Coronary artery (tissue), 2 donors: ENCODE measurements around the gene SHOX.
"Not testable (repeated sequence)": the region's sequence is repeated elsewhere in the genome, so short reads cannot be mapped to it uniquely, and the experiment has no call there.

Experiments
- DNase-seq: peaks from one replicate; pipeline ENCODE4 v3.0.0-alpha.2; 2017; ENCODE audit warnings: low spot score
- H3K27ac ChIP-seq, 2 donors: fragments of 200-600 bp; sonication (generic); one replicate each; pipeline ENCODE4 v1.5.1; 2016 to 2019
- H3K4me3 ChIP-seq: fragments of 200-600 bp; sonication (generic); 2 replicates; pipeline ENCODE4 v1.5.1; 2016; ENCODE audit warnings: mild to moderate bottlenecking, moderate library complexity
- TF ChIP-seq, protein P1 (sequence below): fragments of 200-600 bp; sonication (generic); IDR thresholded peaks from one replicate; pipeline ENCODE4 v1.5.1; 2019; ENCODE audit warnings: antibody characterized with exemption

SHOX gene

DNA sequence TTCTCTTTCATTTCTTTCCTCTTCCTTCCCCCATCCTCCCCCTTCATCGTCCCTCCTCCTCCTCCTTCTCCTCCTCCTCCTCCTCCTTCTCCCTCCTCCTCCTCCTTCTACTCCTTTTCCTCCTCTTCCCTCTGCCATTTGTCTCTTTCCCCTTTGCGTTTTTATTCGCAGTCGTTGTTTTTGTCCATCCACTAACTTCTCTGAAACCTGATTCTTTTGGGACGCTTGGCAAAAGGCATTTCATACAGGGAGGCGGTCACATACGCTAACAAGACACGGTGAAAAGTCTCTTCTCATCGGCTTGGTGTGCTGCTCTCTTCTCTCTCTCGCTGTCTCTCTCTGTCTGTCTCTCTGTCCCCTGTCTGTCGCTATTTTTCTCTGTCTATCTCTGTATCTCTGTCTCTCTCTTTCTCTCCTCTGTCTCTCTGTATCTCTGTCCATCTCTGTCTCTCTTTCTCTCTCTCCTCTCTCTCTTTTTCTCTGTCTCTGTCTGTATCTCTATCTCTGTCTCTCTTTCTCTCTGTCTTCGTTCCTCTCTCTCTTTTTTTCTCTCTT is 5.4 kb upstream of the SHOX start:
- Histone ChIP-seq H3K27ac (no peak overlapping the region), H3K4me3 (no peak overlapping the region)
- no peak for DNase-seq
- TF ChIP-seq, protein P1, sequence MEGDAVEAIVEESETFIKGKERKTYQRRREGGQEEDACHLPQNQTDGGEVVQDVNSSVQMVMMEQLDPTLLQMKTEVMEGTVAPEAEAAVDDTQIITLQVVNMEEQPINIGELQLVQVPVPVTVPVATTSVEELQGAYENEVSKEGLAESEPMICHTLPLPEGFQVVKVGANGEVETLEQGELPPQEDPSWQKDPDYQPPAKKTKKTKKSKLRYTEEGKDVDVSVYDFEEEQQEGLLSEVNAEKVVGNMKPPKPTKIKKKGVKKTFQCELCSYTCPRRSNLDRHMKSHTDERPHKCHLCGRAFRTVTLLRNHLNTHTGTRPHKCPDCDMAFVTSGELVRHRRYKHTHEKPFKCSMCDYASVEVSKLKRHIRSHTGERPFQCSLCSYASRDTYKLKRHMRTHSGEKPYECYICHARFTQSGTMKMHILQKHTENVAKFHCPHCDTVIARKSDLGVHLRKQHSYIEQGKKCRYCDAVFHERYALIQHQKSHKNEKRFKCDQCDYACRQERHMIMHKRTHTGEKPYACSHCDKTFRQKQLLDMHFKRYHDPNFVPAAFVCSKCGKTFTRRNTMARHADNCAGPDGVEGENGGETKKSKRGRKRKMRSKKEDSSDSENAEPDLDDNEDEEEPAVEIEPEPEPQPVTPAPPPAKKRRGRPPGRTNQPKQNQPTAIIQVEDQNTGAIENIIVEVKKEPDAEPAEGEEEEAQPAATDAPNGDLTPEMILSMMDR: no peak

DNA sequence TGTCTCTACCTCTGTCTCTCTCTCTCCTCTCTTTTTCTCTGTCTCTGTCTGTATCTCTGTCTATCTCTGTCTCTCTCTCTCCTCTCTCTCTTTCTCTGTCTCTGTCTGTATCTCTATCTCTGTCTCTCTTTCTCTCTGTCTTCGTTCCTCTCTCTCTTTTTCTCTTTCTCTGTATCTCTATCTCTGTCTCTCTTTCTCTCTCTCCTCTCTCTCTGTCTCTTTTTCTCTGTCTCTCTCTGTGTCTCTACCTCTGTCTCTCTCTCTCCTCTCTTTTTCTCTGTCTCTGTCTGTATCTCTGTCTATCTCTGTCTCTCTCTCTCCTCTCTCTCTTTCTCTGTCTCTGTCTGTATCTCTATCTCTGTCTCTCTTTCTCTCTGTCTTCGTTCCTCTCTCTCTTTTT is 4.5 kb upstream of the SHOX start:
- H3K4me3 ChIP-seq, H3K27ac ChIP-seq, DNase-seq: not testable (repeated sequence)

DNA sequence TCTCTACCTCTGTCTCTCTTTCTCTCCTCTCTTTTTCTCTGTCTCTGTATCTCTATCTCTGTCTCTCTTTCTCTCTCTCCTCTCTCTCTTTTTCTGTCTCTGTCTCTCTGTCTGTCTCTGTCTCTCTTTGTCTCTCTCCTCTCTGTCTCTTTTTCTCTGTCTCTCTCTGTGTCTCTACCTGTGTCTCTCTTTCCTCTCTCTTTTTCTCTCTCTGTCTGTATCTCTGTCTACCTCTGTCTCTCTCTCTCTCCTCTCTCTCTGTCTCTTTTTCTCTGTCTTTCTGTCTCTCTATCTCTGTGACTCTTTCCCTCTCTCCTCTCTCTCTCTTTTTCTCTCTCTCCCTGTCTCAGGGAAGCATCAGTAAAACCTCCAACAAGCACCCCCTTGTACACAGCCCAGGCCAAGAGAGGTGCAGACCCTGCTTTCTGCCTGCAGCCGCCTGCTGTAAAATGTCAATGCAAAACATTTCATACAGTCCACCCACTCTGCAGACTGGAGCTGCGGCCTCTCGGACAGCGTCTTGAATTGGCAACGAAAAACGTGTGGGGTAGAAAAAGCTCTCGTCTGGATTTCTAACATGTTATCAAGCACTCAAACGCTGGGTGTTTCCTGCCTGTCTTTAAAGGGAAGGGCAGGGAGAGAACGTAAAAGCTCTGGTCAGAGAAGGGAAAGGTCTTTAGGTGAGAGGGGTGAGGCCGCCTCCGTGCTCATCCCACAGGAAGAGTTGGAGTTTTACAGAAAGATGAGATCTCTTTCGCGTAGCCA is 3.7 kb upstream of the SHOX start:
- Histone ChIP-seq H3K27ac (no peak overlapping the region), H3K4me3 (no peak overlapping the region)
- TF ChIP-seq, protein P1: no peak
- DNase-seq: no peak

DNA sequence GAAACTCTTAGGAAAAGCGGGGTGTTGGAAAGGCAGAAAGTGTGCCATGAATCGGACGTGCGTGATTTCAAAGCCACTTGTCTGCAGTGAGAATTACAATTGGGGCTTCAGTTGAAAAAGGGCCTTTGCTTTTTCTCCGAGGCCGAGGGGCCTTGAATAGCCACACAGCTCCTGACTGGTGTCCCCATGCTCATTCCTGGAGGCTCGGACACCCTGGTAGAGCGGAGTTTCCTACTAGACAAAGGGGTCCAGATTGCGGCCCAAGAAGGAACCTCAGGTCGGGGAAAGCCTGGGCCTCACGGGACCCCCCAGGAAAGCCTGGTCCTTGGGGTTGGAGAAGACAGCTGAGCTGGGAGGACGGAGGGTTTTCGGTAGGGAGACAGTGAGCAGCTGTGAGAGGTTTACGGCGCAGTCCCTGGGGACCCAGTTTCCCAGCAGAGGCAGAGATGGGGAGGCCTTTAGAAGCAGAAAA is 3.0 kb upstream of the SHOX start:
- no peak overlapping the region for H3K27ac ChIP-seq
- H3K4me3 ChIP-seq: no peak overlapping the region
- TF ChIP-seq, protein P1: no peak
- DNase-seq: no peak

DNA sequence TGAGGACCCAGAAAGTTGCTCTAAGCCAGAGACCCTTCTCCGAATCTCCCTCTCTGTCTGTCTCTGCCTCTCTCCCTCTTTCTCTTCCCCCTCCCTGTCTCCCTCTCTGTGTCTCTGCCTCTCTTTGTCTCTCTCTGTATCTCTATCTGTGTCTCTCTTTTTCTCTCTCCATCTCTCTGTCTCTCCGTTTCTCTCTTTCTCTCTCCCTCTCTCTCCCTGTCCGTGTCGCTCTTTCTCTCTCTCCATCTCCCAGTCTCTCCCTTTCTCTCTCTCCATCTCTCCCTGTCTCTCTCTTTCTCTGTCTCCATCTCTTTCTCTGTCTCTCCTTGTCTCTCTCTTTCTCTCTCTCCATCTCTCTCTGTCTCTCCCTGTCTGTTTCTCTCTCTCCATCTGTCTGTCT is 2.6 kb upstream of the SHOX start:
- H3K27ac ChIP-seq: no peak overlapping the region
- TF ChIP-seq, protein P1: no peak
- DNase-seq: no peak
- H3K4me3 ChIP-seq: no peak overlapping the region

DNA sequence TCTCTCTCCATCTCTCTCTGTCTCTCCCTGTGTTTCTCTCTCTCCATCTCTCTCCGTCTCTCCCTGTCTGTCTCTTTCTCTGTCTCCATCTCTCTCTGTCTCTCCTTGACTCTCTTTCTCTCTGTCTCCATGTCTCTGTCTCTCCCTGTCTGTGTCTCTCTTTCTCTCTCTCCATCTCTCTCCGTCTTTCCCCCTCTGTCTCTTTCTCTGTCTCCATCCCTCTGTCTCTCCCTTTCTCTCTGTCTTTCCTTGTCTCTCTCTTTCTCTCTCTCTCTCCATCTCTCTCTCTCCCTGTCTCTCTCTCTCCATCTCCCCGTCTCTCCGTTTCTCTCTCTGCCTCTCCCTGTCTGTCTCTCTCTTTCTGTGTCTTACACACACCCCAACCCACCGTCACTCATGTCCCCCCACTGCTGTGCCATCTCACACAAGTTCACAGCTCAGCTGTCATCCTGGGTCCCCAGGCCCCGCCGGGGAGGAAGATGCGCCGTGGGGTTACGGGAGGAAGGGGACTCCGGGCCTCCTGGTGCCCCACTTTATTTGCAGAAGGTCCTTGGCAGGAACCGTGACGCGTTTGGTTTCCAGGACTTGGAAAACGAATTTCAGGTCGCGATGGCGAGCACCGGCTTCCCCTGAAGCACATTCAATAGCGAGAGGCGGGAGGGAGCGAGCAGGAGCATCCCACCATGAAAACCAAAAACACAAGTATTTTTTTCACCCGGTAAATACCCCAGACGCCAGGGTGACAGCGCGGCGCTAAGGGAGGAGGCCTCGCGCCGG is 1.2 kb upstream of the SHOX start:
- DNase-seq: no peak
- Histone ChIP-seq H3K27ac (no peak overlapping the region), H3K4me3 (no peak overlapping the region)
- TF ChIP-seq, protein P1: no peak

DNA sequence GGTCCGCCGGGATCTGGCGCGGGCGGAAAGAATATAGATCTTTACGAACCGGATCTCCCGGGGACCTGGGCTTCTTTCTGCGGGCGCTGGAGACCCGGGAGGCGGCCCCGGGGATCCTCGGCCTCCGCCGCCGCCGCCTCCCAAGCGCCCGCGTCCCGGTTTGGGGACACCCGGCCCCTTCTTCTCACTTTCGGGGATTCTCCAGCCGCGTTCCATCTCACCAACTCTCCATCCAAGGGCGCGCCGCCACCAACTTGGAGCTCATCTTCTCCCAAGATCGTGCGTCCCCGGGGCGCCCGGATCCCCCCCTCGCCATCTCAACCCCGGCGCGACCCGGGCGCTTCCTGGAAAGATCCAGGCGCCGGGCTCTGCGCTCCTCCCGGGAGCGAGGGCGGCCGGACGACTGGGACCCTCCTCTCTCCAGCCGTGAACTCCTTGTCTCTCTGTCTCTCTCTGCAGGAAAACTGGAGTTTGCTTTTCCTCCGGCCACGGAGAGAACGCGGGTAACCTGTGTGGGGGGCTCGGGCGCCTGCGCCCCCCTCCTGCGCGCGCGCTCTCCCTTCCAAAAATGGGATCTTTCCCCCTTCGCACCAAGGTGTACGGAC is 482 bp upstream of the SHOX start:
- H3K4me3 ChIP-seq: no peak overlapping the region
- DNase-seq: no peak
- TF ChIP-seq, protein P1: no peak
- no peak overlapping the region for H3K27ac ChIP-seq
